HG03442 (cell line): ENCODE data around the gene PDLIM1.

Experiments used
- ATAC-seq: cut with Tn5 transposase; IDR thresholded peaks from one replicate; pipeline ENCODE4 v1.9.1; 2021; ENCODE audit warnings: mild to moderate bottlenecking, moderate library complexity; ENCODE audit not compliant: unreplicated experiment

Gene PDLIM1, protein sequence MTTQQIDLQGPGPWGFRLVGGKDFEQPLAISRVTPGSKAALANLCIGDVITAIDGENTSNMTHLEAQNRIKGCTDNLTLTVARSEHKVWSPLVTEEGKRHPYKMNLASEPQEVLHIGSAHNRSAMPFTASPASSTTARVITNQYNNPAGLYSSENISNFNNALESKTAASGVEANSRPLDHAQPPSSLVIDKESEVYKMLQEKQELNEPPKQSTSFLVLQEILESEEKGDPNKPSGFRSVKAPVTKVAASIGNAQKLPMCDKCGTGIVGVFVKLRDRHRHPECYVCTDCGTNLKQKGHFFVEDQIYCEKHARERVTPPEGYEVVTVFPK

DNA sequence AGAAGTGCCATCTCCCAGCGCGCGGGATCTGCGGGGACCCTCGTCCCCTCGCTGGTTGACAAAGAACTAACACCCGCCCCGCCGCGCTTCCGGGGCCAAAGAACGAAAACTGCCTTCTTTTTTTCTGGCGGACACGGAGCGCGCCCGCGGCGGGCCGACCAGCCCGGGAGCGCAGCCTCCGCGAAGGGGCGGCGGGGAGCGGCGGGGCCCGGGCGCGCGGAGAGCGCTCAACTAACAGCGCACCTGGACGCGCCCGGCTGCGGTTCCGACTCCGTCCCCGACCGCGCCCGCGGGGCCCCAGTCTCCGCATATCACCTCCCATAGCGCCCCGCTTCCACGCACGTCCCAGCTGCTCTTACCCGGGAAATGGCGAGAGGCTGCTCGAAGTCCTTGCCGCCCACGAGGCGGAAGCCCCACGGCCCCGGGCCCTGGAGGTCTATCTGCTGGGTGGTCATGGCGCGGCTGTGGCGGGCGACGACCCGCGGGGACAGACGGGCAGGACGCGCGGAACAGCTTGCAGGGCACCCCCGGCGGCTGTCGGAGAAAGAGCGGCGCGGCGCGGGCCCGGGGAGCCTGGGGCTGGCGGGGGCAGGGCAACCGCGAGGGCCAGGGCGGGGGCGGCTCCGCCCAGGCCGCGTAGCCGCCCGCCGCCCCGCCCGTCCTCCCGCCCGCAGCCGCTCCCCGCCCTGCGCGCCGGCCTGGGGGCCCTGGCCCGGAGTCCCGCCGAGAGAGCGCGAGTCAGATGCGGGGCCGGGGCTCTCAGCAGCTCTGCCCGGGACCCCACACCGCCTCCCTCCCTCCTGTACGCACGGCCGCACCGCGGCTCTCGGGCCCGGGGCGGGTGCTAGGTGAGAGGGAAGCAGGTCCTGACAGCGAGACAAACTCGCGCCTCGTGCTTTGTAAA, at the start of gene PDLIM1:
Gene PDLIM1 (minus strand): TSS at position 543 of the 904 bp plus-strand sequence. CDS start 88 bp downstream, at position 455.
- peak; percentile 28 for ATAC-seq

DNA sequence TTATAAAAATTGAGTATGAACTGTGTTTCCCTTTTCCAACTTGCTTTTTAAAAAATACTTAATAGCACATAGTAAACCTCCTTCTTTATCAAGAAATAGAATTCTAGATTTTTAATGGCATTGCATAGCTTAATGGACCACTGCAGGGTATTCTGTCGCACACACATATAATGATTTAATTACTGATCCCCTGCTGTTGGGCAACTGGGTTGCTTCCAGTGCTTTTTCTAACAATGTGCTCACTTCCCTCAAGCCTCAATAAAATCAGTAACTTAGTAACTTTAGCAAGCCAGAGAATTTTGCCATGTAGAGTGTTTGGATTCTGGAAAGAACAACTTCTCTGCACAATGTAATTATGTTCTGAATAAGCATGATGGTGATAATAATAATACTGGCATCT, 49.1 kb upstream of the PDLIM1 start:
- ATAC-seq = no peak

DNA sequence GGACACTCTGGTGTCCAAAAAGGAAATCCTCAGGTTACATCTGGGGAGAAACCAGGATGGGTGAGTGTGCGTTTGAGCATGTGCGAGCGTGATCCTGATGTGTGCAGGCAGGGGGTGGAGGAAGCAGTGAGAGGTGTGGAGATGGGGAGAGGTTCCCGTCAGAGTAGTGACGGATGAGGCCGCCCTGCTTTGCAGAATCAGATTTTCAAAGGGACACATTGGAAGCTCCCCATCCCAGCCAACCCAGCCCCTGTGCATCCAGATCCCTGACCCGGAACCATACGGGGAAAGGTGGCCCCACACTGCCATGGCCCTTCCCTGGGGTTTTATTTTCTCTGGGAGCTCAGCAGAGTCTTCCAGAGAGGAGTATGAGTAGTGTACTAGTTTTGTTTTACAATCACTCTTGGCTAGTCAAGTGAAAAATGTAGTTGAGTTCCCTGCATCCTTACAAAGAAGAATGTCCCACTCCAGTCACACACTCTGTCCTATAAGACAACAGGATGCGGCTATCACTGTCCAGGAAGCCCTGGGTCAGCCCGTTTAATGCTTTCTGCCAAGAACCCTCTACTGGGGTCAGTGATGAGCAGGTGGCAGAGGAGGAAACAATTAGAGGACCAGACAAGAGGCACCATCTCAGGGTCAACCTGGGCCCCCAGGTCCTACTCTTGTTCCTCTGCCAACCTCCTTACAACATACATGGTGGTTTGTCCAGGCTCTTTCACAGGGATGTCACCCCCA, 46.8 kb upstream of the PDLIM1 start:
- ATAC-seq = no peak

DNA sequence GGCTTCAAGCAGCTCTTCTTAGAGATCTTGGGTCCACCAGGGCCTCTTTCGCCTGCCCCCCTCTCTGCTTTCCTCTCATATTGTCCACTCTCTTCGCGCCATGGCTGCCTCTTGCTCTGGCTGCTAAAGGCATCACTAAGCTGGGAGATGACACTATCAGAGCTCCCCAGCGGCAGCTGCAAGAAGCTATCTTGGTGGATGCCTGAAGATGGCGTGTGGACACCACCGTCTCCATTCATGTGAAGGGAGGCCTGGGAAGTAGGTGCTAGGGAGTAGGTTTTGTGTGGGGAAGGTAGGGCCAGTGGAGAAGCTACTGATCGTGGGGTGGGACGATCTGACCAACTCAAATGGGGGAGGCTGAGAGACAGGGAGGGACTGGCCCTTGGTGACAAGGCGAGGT, 45.9 kb upstream of the PDLIM1 start:
- ATAC-seq = no peak

GRCh38 chr10:95335933-95336699, 45.3 kb upstream of the PDLIM1 start:
- ATAC-seq = no peak

GRCh38 chr10:95334805-95335144, 44.0 kb upstream of the PDLIM1 start:
- no peak for ATAC-seq

- ATAC-seq = no peak
These were observed 43.4 kb upstream of the PDLIM1 start for GRCh38 chr10:95333997-95334804.

DNA sequence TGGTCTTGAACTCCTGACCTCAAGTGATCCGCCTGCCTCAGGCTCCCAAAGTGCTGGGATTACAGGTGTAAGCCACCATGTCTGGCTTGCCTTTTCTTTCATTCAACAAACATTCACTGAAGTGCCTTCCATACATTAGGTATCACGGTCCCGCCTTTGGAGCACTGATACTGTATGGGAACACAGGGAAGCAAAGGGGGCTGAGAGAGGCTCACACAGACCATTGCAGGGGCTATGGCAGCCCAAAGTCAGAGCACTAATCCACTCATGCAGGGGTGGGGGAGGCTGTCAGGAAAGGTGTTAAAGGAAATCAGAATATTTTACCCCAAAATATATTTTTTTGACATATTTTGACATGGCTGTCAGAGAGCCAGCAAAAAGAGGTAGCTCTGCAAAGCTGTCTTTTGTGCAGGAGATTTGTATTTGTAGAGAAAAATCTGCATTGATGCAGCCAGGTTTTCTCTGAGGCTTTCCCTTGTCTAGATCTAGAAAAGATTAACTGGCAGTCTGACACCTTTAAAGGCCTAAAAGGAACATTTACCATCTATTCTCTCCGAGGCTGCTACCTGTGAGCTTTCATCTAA, 42.0 kb upstream of the PDLIM1 start:
- no peak for ATAC-seq

- no peak for ATAC-seq
These were observed 40.9 kb upstream of the PDLIM1 start for GRCh38 chr10:95331596-95332130.

DNA sequence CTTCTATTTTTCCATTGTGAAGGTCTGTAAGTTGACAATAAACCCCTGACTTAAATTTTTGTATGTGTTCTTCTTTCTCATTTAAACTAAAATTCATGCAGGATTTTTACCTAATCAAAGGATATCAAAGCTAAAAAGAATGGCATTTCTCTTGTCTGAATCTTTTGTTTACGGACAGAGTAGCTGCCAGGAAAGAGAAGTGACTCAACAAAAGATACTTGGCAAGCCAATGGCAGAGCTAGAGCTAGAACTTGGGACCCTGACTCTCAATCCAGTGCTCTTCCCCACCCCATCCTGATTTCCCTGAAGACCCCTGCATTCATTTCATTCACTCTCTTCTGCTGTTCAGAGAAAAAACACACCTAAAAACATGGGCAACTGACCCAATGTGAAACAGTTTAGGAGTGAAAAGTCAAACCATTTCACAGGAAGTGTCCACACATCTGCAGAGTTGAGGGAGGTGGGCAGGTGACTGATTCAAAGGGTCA, 40.2 kb upstream of the PDLIM1 start:
- no peak for ATAC-seq

DNA sequence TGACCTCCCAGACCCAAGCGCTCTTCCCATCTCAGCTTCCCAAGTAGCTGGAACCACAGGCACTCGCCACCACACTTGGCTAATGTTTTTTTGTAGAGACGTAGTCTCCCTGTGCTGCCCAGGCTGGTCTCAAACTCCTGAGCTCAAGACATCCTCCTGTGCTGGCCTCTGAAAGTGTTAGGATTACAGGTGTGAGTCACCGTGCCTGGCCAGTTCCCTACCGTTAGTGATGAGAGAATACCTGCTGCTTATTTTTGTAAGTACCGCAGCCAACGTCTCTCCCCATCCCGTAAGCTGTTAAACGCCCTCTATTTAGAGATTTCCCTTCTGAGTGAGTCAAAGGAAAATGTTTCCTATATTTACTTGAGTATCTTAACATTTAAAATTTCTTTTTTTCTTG, 38.5 kb upstream of the PDLIM1 start:
- ATAC-seq = no peak

GRCh38 chr10:95328013-95328412, 37.2 kb upstream of the PDLIM1 start:
- no peak for ATAC-seq

DNA sequence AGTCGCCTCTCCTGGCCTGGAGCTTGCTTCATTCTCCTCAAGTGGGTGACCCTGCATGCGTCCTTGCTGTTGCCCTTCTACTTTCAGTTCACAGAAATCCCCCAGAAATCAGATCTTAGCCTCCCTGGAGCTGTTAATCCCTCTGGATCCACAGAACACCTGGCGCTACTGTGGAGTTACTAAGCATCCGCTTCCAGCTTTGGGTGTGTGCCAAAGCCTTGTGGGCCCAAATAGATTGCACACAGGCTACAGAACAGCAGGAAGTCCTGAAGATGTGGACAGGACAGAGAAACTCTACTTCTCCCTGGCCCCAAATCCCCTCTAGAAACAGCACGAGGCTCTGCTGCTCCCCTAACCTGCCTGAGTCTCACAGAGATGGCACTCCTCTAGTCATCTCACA, 36.6 kb upstream of the PDLIM1 start:
- ATAC-seq = no peak

DNA sequence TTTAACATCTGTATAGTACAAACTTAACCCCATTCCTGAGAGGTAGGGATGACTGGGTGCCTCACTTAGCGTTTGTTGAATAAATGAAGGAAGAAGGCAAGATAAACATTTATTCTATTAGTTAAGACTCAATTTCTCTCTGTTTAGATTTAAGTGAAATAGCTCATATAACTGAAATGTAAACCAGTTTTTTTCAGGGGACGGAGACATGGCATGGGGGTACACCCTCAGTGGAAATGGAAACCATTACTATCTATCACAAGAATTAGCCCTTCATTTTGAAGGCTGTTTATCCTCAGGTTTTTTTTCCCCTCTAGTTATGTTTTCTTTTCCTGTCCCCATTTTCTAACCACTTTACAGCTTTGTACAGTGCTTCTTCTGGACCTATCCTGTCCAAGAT, 35.6 kb upstream of the PDLIM1 start:
- no peak for ATAC-seq

DNA sequence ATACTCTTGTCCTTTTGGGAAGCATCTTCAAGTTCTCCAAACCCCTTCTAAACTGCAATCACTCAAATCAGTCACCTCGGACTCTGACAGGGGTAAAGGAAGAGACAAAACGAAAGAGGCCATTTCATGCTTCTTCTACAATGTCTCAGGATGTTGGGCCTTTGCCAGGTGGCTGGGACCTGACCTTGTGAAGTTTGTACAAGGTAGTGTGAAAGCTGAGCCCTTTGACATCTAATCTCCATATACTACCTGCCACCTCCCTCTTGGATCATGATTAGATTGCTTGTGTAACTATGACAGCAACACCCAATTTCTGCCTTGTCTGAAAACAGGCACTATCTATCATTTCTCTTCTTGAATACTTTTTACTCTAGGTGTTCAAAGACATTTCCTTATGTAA, 35.1 kb upstream of the PDLIM1 start:
- no peak for ATAC-seq

DNA sequence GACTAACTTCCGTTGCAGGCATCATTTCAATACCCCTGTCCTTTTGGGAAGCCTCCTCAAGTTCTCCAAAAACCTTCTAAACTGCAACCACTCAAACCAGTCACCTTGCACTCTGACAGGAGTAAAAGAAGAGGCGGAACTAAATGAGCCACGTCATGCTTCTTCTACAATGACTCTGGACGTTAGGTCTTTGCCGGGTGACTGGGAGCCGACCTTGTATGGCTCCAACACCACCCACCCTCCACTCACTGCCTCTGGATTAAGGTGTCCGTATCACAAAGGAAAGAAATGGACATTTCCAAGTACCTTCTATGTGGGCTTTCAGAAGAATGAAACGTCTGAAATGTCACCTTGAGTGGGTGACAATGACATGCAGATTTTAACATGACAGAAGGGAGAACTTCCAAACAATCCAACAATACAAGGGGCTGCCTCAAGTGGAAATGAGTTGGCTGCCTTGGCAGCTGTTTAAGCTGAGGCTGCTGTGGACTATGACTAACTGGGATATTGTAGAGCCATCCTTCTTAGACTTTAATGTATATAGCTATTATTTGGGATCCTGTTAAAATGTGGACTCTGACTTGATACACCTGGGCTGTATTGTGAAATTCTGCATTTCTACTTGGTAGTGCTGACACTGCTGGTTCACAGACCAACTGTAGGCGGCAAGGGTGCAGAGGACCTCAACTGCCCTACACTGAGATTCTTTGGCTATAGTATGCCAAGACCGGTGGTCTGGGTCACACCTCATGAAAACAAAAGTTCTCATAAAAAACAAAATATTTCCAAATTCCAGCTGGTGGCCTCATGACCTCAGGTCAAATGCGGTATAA, 33.8 kb upstream of the PDLIM1 start:
- no peak for ATAC-seq

- ATAC-seq = no peak
These were observed 30.9 kb upstream of the PDLIM1 start for GRCh38 chr10:95321554-95322301.

DNA sequence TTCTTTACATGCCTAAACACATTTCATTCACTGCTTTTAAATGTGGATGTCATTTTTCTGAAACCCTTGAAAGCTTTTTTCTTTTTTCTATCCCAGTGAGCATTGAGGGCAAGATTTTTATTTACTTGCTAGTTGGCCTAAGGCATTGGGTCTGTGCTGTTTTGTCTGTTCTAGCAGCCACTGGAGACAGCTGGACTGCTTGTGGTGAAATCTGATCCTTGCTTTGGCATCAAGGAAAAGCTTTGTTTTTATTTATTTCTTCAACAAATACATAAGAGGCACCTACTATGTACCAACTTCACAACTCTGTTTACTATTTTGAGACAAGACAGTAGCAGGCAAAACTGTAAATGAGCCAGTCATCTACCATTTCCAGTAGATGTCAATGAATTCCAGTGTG, 28.4 kb upstream of the PDLIM1 start:
- ATAC-seq = no peak
